VCaP (cell line): Measurements from ENCODE around the gene LRPPRC.
"Not testable (repeated sequence)": the region's sequence is repeated elsewhere in the genome, so short reads cannot be mapped to it uniquely, and the experiment has no call there.

Source experiments
- H3K27ac ChIP-seq: fragments of 450-650 bp; 2 replicates; pipeline ENCODE4 v1.5.1; 2017
- CTCF ChIP-seq: fragments of 450-650 bp; conservative IDR thresholded peaks from 2 replicates; pipeline ENCODE4 v1.5.1; 2017; ENCODE audit warnings: mild to moderate bottlenecking, moderate library complexity

Gene LRPPRC

DNA sequence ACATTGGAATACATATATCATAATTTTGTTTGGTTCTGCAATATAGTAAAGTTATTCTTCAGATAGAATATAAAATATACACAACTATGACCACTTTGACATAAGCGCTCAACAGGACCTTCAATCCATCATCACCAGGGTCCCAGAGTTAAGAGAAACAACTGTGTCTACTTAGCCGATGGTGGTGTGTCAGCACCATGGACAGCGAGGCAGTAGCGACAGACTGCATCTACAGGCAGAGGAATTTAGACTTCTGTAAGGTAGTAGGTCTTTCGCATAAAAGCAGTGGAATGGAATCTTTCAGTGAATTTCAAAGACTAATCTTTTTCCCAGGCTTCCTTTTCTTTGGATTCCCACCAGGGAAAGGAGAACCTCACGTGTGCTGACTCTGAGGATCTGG, 20.5 kb upstream of the LRPPRC start:
- no peak overlapping the region for H3K27ac ChIP-seq
- no peak for TF ChIP-seq CTCF

- TF ChIP-seq CTCF: no peak
- H3K27ac ChIP-seq: no peak overlapping the region
Measured at GRCh38 chr2:44015239-44015638, 19.4 kb upstream of the LRPPRC start.

GRCh38 chr2:44013205-44013604, 17.4 kb upstream of the LRPPRC start:
- not testable (repeated sequence) for H3K27ac ChIP-seq

GRCh38 chr2:44010266-44010665, 14.5 kb upstream of the LRPPRC start:
- no peak for TF ChIP-seq CTCF
- no peak overlapping the region for H3K27ac ChIP-seq

DNA sequence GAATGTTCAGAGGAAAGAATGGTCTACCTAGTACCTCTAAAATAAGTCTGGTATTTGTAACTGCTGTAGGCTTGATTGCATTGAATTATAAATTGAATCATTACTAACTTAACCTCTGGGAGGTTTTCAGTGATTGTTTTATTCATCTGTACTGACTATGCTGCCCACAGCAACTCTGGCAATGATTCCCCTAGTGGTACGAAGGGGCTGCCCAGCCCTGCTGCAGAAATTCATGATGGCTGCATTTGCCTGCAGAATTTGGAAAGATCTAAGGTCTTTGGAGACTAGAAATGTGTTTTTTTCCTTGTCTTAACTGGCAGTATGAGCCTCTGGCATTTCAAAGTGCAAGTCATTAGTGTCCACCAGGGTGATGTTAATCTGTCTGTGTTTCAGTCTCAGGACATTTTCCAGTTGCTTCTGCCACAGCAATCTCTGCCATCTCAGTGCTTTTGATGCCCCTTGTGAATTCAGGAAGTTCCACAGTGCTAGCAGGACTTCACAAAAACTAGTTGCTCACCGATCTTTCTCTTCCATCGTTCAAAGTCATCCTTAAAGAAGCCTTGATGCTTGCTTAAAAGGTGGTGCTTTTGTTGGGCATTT, 13.4 kb upstream of the LRPPRC start:
- H3K27ac ChIP-seq: no peak overlapping the region
- no peak; the same call in 1 of the 2 replicates for TF ChIP-seq CTCF

- H3K27ac ChIP-seq: no peak overlapping the region
- no peak for TF ChIP-seq CTCF
Measured at GRCh38 chr2:44005846-44006245, 10.1 kb upstream of the LRPPRC start.

DNA sequence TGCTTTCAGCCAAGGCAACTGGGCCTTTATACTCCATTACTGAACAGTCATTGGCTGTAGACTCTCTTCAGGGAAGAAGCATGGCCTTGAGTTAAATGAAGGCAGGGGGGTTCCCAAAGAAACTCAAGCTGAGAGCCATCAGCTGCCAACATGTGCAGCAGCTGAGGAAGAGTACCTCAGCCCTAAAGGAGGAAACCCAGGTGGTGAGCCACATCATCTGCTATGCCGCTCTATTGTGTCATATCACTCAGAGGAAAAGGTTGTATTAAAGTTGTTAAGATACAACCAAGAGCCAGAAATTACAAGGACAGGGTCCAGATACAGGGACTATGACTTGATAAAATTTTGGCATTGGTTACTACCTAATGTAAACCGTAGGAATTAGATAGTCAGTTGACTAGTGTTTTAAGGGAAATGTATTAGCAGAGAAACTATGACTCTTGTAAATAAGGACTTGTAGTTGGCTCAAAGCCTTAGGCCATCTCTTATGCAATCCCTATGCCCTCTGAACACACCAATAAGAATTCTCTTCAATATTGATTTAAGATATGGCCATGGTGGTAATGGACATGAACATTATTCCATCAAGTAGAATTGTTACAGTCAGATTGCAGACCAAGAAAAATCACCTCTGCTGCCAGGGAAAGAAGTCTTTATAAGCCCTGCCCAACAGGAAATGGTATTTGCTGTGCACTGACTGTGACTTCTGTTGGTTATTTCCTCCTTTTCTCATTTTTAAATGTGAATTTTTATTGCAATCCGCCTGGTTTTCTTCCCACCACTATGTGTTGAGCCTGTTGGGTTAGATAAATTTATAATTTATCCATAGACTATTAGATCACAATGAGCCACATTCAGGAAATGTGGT, 9.2 kb upstream of the LRPPRC start:
- no peak overlapping the region for H3K27ac ChIP-seq
- no peak for TF ChIP-seq CTCF

DNA sequence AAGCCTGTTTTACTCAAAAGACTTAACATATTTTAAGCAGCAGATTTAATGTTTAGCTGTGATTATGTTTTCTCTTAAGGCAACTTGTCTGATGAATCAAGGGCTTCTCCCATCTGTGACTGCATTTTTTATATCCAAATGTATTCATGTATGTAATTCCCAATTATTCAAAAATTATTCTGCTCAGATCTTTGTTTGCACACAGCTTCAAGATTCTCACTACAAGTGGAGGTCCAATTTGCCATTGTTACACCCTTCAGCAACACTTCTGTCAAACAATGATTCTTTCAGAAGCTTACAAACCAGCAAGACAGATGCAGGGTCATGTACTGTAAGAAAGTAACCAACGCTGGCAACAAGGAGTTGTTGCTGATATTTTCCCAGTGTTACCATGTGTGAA, 5.9 kb upstream of the LRPPRC start:
- no peak overlapping the region for H3K27ac ChIP-seq
- TF ChIP-seq CTCF: no peak
